Measurements from ENCODE around the gene PLEKHH3. TPM values are rescaled to one million over a fixed set of nuclear protein-coding genes. Genes with fewer than 3 reads are reported as not detected.

PLEKHH3 gene, protein sequence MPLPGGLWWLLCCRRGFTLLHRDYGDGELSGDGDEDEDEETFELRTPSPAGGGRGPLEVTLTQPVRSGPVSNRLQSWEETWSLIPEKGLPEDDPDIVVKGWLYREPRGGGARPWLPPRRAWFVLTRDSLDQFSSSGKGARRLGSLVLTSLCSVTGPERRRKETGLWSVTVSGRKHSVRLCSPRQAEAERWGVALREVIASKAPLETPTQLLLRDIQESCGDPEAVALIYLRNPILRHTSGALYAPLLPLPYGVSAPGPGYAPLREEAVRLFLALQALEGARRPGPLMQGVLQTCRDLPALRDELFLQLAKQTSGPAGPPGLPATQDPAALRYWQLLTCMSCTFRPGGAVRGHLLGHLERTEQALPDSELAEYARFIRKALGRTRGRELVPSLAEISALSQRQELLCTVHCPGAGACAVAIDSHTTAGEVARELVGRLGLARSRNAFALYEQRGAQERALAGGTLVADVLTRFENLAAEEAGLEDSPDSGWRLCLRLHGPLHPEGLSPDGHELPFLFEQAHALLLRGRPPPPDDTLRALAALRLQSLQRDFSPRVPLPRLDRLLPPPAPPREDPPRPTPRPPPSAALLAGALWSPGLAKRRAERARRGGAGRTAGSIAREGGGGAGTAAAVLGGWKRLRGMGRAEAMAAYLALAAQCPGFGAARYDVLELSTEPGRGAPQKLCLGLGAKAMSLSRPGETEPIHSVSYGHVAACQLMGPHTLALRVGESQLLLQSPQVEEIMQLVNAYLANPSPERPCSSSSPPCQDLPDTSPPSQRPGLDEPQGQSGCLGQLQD
- 22.0 and 24.5 TPM in 2 replicates for total RNA-seq

DNA sequence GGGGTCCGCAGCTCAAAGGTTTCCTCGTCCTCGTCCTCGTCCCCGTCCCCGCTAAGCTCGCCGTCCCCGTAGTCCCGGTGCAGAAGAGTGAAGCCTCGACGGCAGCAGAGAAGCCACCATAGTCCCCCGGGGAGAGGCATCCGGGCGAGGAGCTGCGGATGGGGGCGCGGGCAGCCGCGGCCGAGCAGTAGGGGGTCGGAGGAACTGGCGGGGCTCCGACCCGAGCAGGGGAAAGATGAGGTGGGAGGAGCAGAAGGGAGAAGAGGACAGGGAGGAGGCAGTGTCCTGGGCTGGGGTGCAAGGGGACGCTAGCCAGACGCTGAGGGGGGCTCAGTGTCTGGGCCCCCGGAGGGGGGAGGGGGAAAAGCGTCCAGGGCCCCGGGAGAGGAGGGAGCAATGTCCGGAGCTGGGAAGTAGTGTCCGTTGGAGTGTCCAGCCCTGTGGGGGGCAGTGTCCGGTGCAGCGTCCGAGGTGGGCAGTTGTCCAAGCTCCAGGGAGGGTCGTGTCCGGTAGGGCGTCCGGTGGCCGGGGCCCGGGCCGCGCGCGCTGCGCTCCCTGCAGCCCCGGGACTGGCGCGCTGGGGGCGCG, at the start of gene PLEKHH3:
Gene PLEKHH3, minus strand, starts transcription at position 571 of the 588 bp plus-strand sequence. Its CDS starts 431 bp downstream, at position 140.

GRCh38 chr17:42681976-42682721, 5.4 kb upstream of the PLEKHH3 start, which contains the start of gene CNTNAP1:
Gene CNTNAP1 (plus strand): TSS chr17:42682531. CDS start chr17:42682830, 299 bp downstream.

DNA sequence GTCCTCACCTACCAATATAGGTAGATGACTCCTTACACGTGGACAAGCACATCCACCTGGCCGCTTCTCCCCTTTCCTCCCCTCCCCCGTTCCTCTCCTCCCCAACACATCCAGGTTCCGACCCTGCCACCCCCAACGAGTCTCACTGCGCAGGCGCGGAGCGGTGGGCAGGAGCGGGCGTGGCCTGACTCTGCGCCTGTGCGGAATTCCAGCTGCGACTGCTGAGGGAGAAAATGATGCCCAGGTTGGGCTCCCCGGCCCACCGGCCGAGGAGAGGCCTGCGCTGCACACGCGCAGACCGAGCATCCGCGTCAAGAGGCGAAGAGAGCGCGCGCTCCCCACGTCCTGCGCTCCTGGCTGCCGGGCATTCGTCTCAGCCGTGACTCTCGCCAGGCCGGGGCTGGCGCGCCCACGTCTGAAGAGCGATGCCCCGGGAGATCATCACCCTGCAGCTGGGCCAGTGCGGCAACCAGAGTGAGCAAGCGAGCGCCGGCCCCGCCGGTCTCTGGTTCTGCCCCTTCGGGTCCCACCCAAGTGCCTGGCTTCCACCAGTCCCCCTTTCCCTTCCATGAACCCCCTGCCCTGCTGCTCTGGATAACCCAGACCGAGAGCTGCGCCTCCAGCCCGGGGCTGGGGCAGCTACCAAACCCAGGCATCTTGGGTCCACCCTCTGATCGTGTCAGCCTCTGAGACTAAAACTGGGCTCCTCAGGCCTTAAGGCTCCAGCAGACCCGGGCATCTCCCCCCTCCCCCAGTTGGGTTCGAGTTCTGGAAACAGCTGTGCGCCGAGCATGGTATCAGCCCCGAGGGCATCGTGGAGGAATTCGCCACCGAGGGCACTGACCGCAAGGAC, 17.5 kb downstream of the PLEKHH3 start, which contains the start of gene TUBG2:
Gene TUBG2, plus strand, starts transcription at position 206 of the 853 bp plus-strand sequence. Its CDS starts 220 bp downstream, at position 426.

Small RNA genes lying within 50 kb of the gene (small RNA-seq; reads per million reads assigned to genes)
- not detected for gene MIR6780A

Other genes starting within 250 kb of the PLEKHH3 start
- gene ATP6V0A1, start 218.1 kb downstream of the PLEKHH3 start, total RNA-seq: 56.6 and 59.7 TPM in 2 replicates
- gene NAGLU, start 140.8 kb downstream of the PLEKHH3 start, total RNA-seq: 69.8 and 72.1 TPM in 2 replicates
- gene HSD17B1, start 124.1 kb downstream of the PLEKHH3 start, total RNA-seq: 0.12 and 0.81 TPM in 2 replicates
- 19.1 and 23.2 TPM in 2 replicates for gene COASY, start 114.8 kb downstream of the PLEKHH3 start, total RNA-seq
- gene MLX, start 109.9 kb downstream of the PLEKHH3 start, total RNA-seq: 45.7 and 54.4 TPM in 2 replicates
- gene PSMC3IP, start 99.3 kb downstream of the PLEKHH3 start, total RNA-seq: 0.97 and 1.3 TPM in 2 replicates
- 116 and 136 TPM in 2 replicates for gene RETREG3, start 67.6 kb downstream of the PLEKHH3 start, total RNA-seq
- 29.9 and 35.2 TPM in 2 replicates for gene TUBG1, start 67.3 kb downstream of the PLEKHH3 start, total RNA-seq
- 14.9 and 17.7 TPM in 2 replicates for gene TUBG2, start 17.7 kb downstream of the PLEKHH3 start, total RNA-seq
- gene CCR10, start 4.8 kb upstream of the PLEKHH3 start, total RNA-seq: 2.2 and 2.4 TPM in 2 replicates
- gene CNTNAP1, start 5.5 kb upstream of the PLEKHH3 start, total RNA-seq: 38.0 and 51.6 TPM in 2 replicates
- 32.9 and 37.8 TPM in 2 replicates for gene EZH1, start 68.0 kb upstream of the PLEKHH3 start, total RNA-seq
- gene RAMP2, start 84.2 kb upstream of the PLEKHH3 start, total RNA-seq: not detected in 2 replicates
- 40.2 and 46.8 TPM in 2 replicates for gene VPS25, start 96.5 kb upstream of the PLEKHH3 start, total RNA-seq
- under 0.01 TPM in 1 of 2 replicates, not detected in the other for gene WNK4, start 103.6 kb upstream of the PLEKHH3 start, total RNA-seq
- 38.1 and 48.7 TPM in 2 replicates for gene COA3, start 121.7 kb upstream of the PLEKHH3 start, total RNA-seq
- gene CNTD1, start 121.9 kb upstream of the PLEKHH3 start, total RNA-seq: not detected in 2 replicates
- 74.4 and 81.3 TPM in 2 replicates for gene BECN1, start 147.3 kb upstream of the PLEKHH3 start, total RNA-seq
- 79.7 and 83.1 TPM in 2 replicates for gene PSME3, start 156.4 kb upstream of the PLEKHH3 start, total RNA-seq
- 0.73 and 1.3 TPM in 2 replicates for gene AOC2, start 167.6 kb upstream of the PLEKHH3 start, total RNA-seq
- under 0.01 TPM in 1 of 2 replicates, not detected in the other for gene AOC3, start 174.2 kb upstream of the PLEKHH3 start, total RNA-seq
- not detected in 2 replicates for gene G6PC1, start 223.8 kb upstream of the PLEKHH3 start, total RNA-seq